Lung (tissue), 12 donors: Measurements from ENCODE around the gene HFE. TPM values are rescaled to one million over a fixed set of nuclear protein-coding genes. Genes with fewer than 3 reads are reported as not detected.

Source experiments
- ATAC-seq: fragments of 200-7000 bp; cut with Tn5 transposase; one replicate; pipeline ENCODE4 v1.9.1; 2020; ENCODE audit warnings: moderate number of reproducible peaks; ENCODE audit not compliant: insufficient read depth, low FRiP score
- DNase-seq, 3 donors: peaks; one replicate each; pipeline ENCODE4 v3.0.0-alpha.2; 2013 to 2017
- H3K27ac ChIP-seq, 2 donors: one replicate each; pipeline ENCODE4 v1.5.1; 2013; ENCODE audit warnings: mild to moderate bottlenecking in 2 of 2, moderate library complexity in 2 of 2, control low read depth in 1 of 2, inconsistent platforms in 1 of 2, low read depth in 1 of 2, low read length in 1 of 2
- H3K27me3 ChIP-seq, 3 donors: one replicate each; pipeline ENCODE4 v1.5.1; 2013; ENCODE audit warnings: low read length in 2 of 3; ENCODE audit not compliant: control insufficient read depth in 3 of 3, insufficient read depth in 3 of 3
- H3K36me3 ChIP-seq, 4 donors: one replicate each; pipeline ENCODE4 v1.5.1; 2013; ENCODE audit warnings: low read length in 4 of 4, mild to moderate bottlenecking in 1 of 4, moderate library complexity in 1 of 4; ENCODE audit not compliant: control insufficient read depth in 4 of 4, insufficient read depth in 4 of 4
- H3K4me1 ChIP-seq, 5 donors: one replicate each; pipeline ENCODE4 v1.5.1; 2013; ENCODE audit warnings: low read length in 5 of 5, mild to moderate bottlenecking in 2 of 5, moderate library complexity in 1 of 5; ENCODE audit not compliant: control insufficient read depth in 5 of 5, insufficient read depth in 5 of 5
- H3K4me3 ChIP-seq: one replicate; pipeline ENCODE4 v1.5.1; 2013; ENCODE audit warnings: mild to moderate bottlenecking, control low read depth, moderate library complexity
- H3K9ac ChIP-seq, 2 donors: one replicate each; pipeline ENCODE4 v1.5.1; 2013; ENCODE audit warnings: low read length in 2 of 2, control low read depth in 1 of 2; ENCODE audit not compliant: insufficient read depth in 1 of 2
- H3K9me3 ChIP-seq, 4 donors: one replicate each; pipeline ENCODE4 v1.5.1; 2013; ENCODE audit warnings: low read length in 3 of 4, mild to moderate bottlenecking in 1 of 4, moderate library complexity in 1 of 4; ENCODE audit not compliant: control insufficient read depth in 4 of 4, insufficient read depth in 3 of 4
- CTCF ChIP-seq: IDR thresholded peaks from 2 replicates; pipeline ENCODE4 v1.5.1; 2012; ENCODE audit warnings: mild to moderate bottlenecking; ENCODE audit errors: control extremely low read depth, extremely low read depth
- WGBS, 2 donors: extraction: QIAGEN DNeasy Blood & Tissue Kit; methylation state at CpG; one replicate each; pipeline ENCODE4 v1.1.7; 2013; 5-methylcytosine and 5-hydroxymethylcytosine counted together
- polyA plus RNA-seq, 2 donors: library from polyadenylated mRNA; stranded (reverse); fragments of 200-250 nt; gene quantifications; one replicate each; pipeline ENCODE4 v1.2.1, GENCODE V29; 2013
- total RNA-seq, 2 donors: library from RNA; depleted of rRNA in 1 of 2; stranded (reverse); fragments of >200 nt in 1 of 2; gene quantifications; one replicate each; pipeline ENCODE4 v1.2.1, GENCODE V29; 2014 to 2021
- donor health status: control.
- donor health status: control.
- donor health status: Bipolar disorder and iron deficiency.
- donor health status: healthy.
- donor health status: DM: yes; HTN: yes; CAD: no.

Gene HFE
- total and polyA plus RNA-seq, 4 donors, result 3.1 to 10.7 (median 7.0) TPM

- Histone ChIP-seq H3K36me3 (no peaks in the 10 kb centered on the region), H3K9me3 (no peaks in the 10 kb centered on the region), H3K9ac (peak overlapping the region; percentile 85 to 99), H3K27me3 (no peaks in the 10 kb centered on the region), H3K27ac (peak overlapping the region; percentile 45 to 97), H3K4me1 (peaks cover 0 to 16% (median 0%) of the 10 kb centered on the region in 5 donors), H3K4me3 (no peak overlapping the region)
- no peak for ATAC-seq
- TF ChIP-seq CTCF, result no peak
- DNase-seq, result peak in 2 of 3 donors; percentile 32 to 47
- 46 to 55% methylated on average over 22 of the region's 22 CpGs for whole genome bisulfite sequencing, 2 donors
Measured at GRCh38 chr6:26104457-26105108, 17.4 kb downstream of the HFE start.

- no peak overlapping the region for H3K4me3 ChIP-seq
- no peak overlapping the region for H3K9ac ChIP-seq
- no peaks in the 10 kb centered on the region for H3K9me3 ChIP-seq
- H3K27ac ChIP-seq, result no peak overlapping the region
- ATAC-seq (no peak), DNase-seq (no peak)
- TF ChIP-seq CTCF, result no peak
- peaks cover 0 to 16% (median 0%) of the 10 kb centered on the region in 5 donors for H3K4me1 ChIP-seq
- no peaks in the 10 kb centered on the region for H3K36me3 ChIP-seq
- H3K27me3 ChIP-seq, result no peaks in the 10 kb centered on the region
- WGBS, 2 donors, result 87 to 96% methylated on average over 8 of the region's 8 CpGs
Measured at GRCh38 chr6:26105109-26105730, 18.0 kb downstream of the HFE start.

- no peaks in the 10 kb centered on the region for H3K36me3 ChIP-seq
- H3K9ac ChIP-seq, result no peak overlapping the region
- no peak for TF ChIP-seq CTCF
- no peak for ATAC-seq
- peaks cover 0 to 16% (median 0%) of the 10 kb centered on the region in 5 donors for H3K4me1 ChIP-seq
- no peak for DNase-seq
- no peaks in the 10 kb centered on the region for H3K9me3 ChIP-seq
- 88 to 89% methylated on average over 4 of the region's 4 CpGs for WGBS, 2 donors
- H3K27ac ChIP-seq, result no peak overlapping the region
- no peaks in the 10 kb centered on the region for H3K27me3 ChIP-seq
- H3K4me3 ChIP-seq, result no peak overlapping the region
Measured at GRCh38 chr6:26105842-26106241, 18.6 kb downstream of the HFE start.
